Measurements from ENCODE around the gene EFCAB9.

DNA sequence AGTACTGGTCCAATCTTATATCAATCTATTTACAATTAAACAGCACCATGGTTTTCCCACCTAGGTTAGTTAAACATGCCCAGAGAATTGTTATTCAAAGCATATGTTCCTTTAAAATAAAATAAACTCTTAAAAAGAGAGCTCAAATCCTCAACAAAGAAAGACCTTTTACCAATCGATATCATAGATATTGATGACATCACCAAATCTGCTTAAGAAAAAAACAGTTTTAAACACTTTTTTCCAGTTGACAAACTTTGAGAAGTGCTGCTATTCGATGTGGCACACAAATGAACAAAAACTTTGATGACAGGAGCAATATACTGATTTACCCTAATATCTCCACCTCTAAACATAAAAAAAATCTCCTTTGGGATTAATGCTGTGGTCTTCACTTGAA is 15.7 kb downstream of the EFCAB9 start:
- no peak for TF ChIP-seq POLR2AphosphoS5 (IDR thresholded peaks at IDR 0.05; ENCODE audit: low read depth, low read length)
- no peak for TF ChIP-seq FOXP2 (optimal IDR thresholded peaks at IDR 0.05; ENCODE audit: borderline replicate concordance, extremely low read depth, extremely low read length, insufficient read depth)
- no peak for TF ChIP-seq TAF1 (IDR thresholded peaks at IDR 0.05; ENCODE audit: borderline replicate concordance, insufficient read depth, low read length)
- no peak for TF ChIP-seq REST (IDR thresholded peaks at IDR 0.05; ENCODE audit: insufficient read depth in 1 of 2, low read depth in 2 of 2, low read length in 2 of 2)

Measured in PFSK-1 (cell line).